HepG2 (cell line): ENCODE measurements around the gene KRT16. TPM values are rescaled to one million over a fixed set of nuclear protein-coding genes. Genes with fewer than 3 reads are reported as not detected.

Source experiments
- ARHGAP35 ChIP-seq: sonication (generic); formaldehyde crosslinking; IDR thresholded peaks from 2 replicates; pipeline ENCODE4 v1.9.0; 2022; ENCODE audit warnings: mild to moderate bottlenecking, inconsistent platforms, moderate library complexity, missing genetic modification reagents, borderline replicate concordance
- DNMT3B ChIP-seq: conservative IDR thresholded peaks from 2 replicates; pipeline ENCODE4 v1.6.1; 2016; ENCODE audit warnings: missing biosample characterization, control low read depth
- HMGA1 ChIP-seq: sonication (generic); formaldehyde crosslinking; conservative IDR thresholded peaks from 2 replicates; pipeline ENCODE4 v1.4.0; 2020; ENCODE audit warnings: missing genetic modification reagents
- HOXA7 ChIP-seq: sonication (generic); formaldehyde crosslinking; IDR thresholded peaks from 2 replicates; pipeline ENCODE4 v1.8.1; 2022; ENCODE audit warnings: mild to moderate bottlenecking, missing genetic modification reagents, moderate library complexity
- NFIC ChIP-seq: IDR thresholded peaks from 2 replicates; pipeline ENCODE4 v1.6.1; 2012; ENCODE audit warnings: mild to moderate bottlenecking, low read length, inconsistent platforms
- PAF1 ChIP-seq: IDR thresholded peaks from 2 replicates; pipeline ENCODE4 v1.6.1; 2016; ENCODE audit warnings: missing genetic modification reagents, missing compliant biosample characterization
- RAD21 ChIP-seq: fragments of 450-650 bp; formaldehyde crosslinking; IDR thresholded peaks from 2 replicates; pipeline ENCODE4 v1.5.0; 2020; ENCODE audit warnings: mild to moderate bottlenecking
- SAP130 ChIP-seq: IDR thresholded peaks from 2 replicates; pipeline ENCODE4 v1.6.1; 2016; ENCODE audit warnings: low read depth
- SIN3A ChIP-seq: IDR thresholded peaks from 2 replicates; pipeline ENCODE4 v1.6.1; 2011; ENCODE audit warnings: low read depth, mild to moderate bottlenecking, control low read depth, low read length, borderline replicate concordance
- SMARCC2 ChIP-seq: fragments of 450-650 bp; IDR thresholded peaks from 2 replicates; pipeline ENCODE4 v1.6.1; 2017; ENCODE audit warnings: antibody characterized with exemption, mild to moderate bottlenecking
- SMARCE1 ChIP-seq: fragments of 450-650 bp; IDR thresholded peaks from 2 replicates; pipeline ENCODE4 v1.6.1; 2017; ENCODE audit warnings: borderline replicate concordance
- TARDBP ChIP-seq: sonication (generic); formaldehyde crosslinking; IDR thresholded peaks from 2 replicates; pipeline ENCODE4 v1.8.0; 2022; ENCODE audit warnings: mild to moderate bottlenecking, missing genetic modification reagents
- ZMYM3 ChIP-seq: sonication (generic); formaldehyde crosslinking; IDR thresholded peaks from 2 replicates; pipeline ENCODE4 v1.5.1; 2020; ENCODE audit warnings: mild to moderate bottlenecking, missing genetic modification reagents
- ZNF12 ChIP-seq: sonication (generic); formaldehyde crosslinking; IDR thresholded peaks from 2 replicates; pipeline ENCODE4 v1.5.0; 2020; ENCODE audit warnings: missing genetic modification reagents
- ZNF292 ChIP-seq: sonication (generic); formaldehyde crosslinking; IDR thresholded peaks from 2 replicates; pipeline ENCODE4 v1.8.1; 2022; ENCODE audit warnings: mild to moderate bottlenecking, low read depth, missing genetic modification reagents, borderline replicate concordance
- ZNF7 ChIP-seq: IDR thresholded peaks from 2 replicates; pipeline ENCODE4 v1.6.1; 2016; ENCODE audit warnings: missing biosample characterization, missing genetic modification reagents
- ZNF709 ChIP-seq: sonication (generic); formaldehyde crosslinking; IDR thresholded peaks from 2 replicates; pipeline ENCODE4 v1.5.0; 2020; ENCODE audit warnings: mild to moderate bottlenecking, missing genetic modification reagents
- polyA plus RNA-seq, 8 experiments: library from polyadenylated mRNA; depleted of rRNA in 3 of 8; stranded (reverse) in 7 of 8; unstranded in 1 of 8; fragments of >200 nt; fragmentation: Illumina TruSeq in 4 of 8; extraction: Trizol in 4 of 8; gene quantifications; 2 replicates each; pipeline versions ENCODE4 v1.2.1 to v1.2.3, GENCODE V29; 2011 to 2016; ENCODE audit warnings: low read depth in 4 of 8, missing spikeins in 1 of 8, mixed read lengths in 1 of 8; ENCODE audit not compliant: insufficient read depth in 1 of 8
- total RNA-seq, 5 experiments: library from RNA; depleted of rRNA; stranded (reverse); fragments of >200 nt; fragmentation: Illumina TruSeq; extraction: Trizol; gene quantifications; 2 replicates each; pipeline ENCODE4 v1.2.3, GENCODE V29; 2016; ENCODE audit warnings: low read depth in 1 of 5
- TF ChIP-seq, protein P1 (sequence below): sonication (generic); formaldehyde crosslinking; IDR thresholded peaks from 2 replicates; pipeline ENCODE4 v1.4.0; 2020; ENCODE audit warnings: missing genetic modification reagents
- TF ChIP-seq, protein P2 (sequence below): sonication (generic); formaldehyde crosslinking; IDR thresholded peaks from 2 replicates; pipeline ENCODE4 v1.4.0; 2020; ENCODE audit warnings: missing genetic modification reagents, borderline replicate concordance
- TF ChIP-seq, protein P3 (sequence below): IDR thresholded peaks from 2 replicates; pipeline ENCODE4 v1.6.1; 2016; ENCODE audit warnings: missing compliant biosample characterization, missing genetic modification reagents, borderline replicate concordance
- TF ChIP-seq, protein P4 (sequence below): sonication (generic); formaldehyde crosslinking; IDR thresholded peaks from 2 replicates; pipeline ENCODE4 v1.8.1; 2023; ENCODE audit warnings: mild to moderate bottlenecking, missing genetic modification reagents
- TF ChIP-seq, protein P5 (sequence below): sonication (generic); formaldehyde crosslinking; IDR thresholded peaks from 2 replicates; pipeline ENCODE4 v1.5.0; 2020; ENCODE audit warnings: missing genetic modification reagents
- TF ChIP-seq, protein P6 (sequence below): sonication (generic); formaldehyde crosslinking; conservative IDR thresholded peaks from 2 replicates; pipeline ENCODE4 v1.8.0; 2022; ENCODE audit warnings: low read depth, missing genetic modification reagents

Gene KRT16
- total and polyA plus RNA-seq, 2 of the 13 experiments (the other 11 are each of a cell fraction or from before 2014, with no cell fraction given) = not detected

DNA sequence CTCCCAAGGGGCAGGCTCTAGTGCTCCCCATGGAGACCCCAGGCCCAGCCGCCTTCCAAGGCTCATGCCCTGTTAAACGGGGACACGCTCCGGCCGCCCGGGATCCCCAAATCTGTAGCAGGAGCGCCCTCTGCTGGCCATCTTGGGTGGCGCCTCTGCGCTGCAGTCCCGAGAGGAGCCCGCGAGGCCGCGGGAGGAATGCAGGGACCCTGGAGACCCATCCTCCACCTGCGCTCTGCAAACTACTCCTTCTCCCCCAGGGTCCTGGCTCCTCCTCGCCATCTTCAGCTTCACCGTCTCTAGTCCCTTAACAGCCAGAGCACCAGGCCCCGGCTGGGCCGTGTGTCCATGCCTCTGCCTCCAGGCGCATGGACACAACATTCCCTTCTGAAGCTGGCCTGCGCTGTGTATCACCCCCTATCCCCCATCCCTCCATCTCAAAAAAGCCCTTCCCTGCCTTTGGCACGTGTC, 35.4 kb upstream of the KRT16 start (continued):
- TF ChIP-seq SMARCC2 = no peak
- no peak for TF ChIP-seq ZNF709 (CRISPR knock-in tag)
- no peak for TF ChIP-seq HMGA1 (CRISPR knock-in tag)
- TF ChIP-seq SMARCE1 = no peak
- no peak for TF ChIP-seq SIN3A
- TF ChIP-seq SAP130 (CRISPR knock-in tag) = 0 out of 2 replicates have a peak, but pooled peaks have one; percentile 13
- 0 out of 2 replicates have a peak, but pooled peaks have one; percentile 14 for TF ChIP-seq ARHGAP35
- TF ChIP-seq, protein P1, sequence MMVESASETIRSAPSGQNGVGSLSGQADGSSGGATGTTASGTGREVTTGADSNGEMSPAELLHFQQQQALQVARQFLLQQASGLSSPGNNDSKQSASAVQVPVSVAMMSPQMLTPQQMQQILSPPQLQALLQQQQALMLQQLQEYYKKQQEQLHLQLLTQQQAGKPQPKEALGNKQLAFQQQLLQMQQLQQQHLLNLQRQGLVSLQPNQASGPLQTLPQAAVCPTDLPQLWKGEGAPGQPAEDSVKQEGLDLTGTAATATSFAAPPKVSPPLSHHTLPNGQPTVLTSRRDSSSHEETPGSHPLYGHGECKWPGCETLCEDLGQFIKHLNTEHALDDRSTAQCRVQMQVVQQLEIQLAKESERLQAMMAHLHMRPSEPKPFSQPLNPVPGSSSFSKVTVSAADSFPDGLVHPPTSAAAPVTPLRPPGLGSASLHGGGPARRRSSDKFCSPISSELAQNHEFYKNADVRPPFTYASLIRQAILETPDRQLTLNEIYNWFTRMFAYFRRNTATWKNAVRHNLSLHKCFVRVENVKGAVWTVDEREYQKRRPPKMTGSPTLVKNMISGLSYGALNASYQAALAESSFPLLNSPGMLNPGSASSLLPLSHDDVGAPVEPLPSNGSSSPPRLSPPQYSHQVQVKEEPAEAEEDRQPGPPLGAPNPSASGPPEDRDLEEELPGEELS (CRISPR knock-in tag) = no peak
- TF ChIP-seq, protein P2, sequence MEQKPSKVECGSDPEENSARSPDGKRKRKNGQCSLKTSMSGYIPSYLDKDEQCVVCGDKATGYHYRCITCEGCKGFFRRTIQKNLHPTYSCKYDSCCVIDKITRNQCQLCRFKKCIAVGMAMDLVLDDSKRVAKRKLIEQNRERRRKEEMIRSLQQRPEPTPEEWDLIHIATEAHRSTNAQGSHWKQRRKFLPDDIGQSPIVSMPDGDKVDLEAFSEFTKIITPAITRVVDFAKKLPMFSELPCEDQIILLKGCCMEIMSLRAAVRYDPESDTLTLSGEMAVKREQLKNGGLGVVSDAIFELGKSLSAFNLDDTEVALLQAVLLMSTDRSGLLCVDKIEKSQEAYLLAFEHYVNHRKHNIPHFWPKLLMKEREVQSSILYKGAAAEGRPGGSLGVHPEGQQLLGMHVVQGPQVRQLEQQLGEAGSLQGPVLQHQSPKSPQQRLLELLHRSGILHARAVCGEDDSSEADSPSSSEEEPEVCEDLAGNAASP (CRISPR knock-in tag) = peak; percentile 80
- TF ChIP-seq, protein P3, sequence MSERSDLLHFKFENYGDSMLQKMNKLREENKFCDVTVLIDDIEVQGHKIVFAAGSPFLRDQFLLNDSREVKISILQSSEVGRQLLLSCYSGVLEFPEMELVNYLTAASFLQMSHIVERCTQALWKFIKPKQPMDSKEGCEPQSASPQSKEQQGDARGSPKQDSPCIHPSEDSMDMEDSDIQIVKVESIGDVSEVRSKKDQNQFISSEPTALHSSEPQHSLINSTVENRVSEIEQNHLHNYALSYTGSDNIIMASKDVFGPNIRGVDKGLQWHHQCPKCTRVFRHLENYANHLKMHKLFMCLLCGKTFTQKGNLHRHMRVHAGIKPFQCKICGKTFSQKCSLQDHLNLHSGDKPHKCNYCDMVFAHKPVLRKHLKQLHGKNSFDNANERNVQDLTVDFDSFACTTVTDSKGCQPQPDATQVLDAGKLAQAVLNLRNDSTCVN = no peak
- TF ChIP-seq ZNF7 = peak; percentile 32; the same call in 1 of the 2 replicates
- no peak for TF ChIP-seq ZNF292
- TF ChIP-seq PAF1 (CRISPR knock-in tag) = no peak
- TF ChIP-seq, protein P4, sequence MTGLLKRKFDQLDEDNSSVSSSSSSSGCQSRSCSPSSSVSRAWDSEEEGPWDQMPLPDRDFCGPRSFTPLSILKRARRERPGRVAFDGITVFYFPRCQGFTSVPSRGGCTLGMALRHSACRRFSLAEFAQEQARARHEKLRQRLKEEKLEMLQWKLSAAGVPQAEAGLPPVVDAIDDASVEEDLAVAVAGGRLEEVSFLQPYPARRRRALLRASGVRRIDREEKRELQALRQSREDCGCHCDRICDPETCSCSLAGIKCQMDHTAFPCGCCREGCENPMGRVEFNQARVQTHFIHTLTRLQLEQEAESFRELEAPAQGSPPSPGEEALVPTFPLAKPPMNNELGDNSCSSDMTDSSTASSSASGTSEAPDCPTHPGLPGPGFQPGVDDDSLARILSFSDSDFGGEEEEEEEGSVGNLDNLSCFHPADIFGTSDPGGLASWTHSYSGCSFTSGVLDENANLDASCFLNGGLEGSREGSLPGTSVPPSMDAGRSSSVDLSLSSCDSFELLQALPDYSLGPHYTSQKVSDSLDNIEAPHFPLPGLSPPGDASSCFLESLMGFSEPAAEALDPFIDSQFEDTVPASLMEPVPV = no peak; the same call in 1 of the 2 replicates
- TF ChIP-seq HOXA7 (CRISPR knock-in tag) = no peak
- no peak for TF ChIP-seq DNMT3B
- no peak for TF ChIP-seq NFIC
- 0 out of 2 replicates have a peak, but pooled peaks have one; percentile 28 for TF ChIP-seq ZNF12 (CRISPR knock-in tag)
- TF ChIP-seq, protein P5, sequence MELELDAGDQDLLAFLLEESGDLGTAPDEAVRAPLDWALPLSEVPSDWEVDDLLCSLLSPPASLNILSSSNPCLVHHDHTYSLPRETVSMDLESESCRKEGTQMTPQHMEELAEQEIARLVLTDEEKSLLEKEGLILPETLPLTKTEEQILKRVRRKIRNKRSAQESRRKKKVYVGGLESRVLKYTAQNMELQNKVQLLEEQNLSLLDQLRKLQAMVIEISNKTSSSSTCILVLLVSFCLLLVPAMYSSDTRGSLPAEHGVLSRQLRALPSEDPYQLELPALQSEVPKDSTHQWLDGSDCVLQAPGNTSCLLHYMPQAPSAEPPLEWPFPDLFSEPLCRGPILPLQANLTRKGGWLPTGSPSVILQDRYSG (CRISPR knock-in tag) = no peak
- TF ChIP-seq RAD21 (CRISPR knock-in tag) = peak; percentile 94
- no peak for TF ChIP-seq TARDBP (CRISPR knock-in tag)
- 0 out of 2 replicates have a peak, but pooled peaks have one; percentile 36 for TF ChIP-seq ZMYM3 (CRISPR knock-in tag)
- TF ChIP-seq, protein P6, sequence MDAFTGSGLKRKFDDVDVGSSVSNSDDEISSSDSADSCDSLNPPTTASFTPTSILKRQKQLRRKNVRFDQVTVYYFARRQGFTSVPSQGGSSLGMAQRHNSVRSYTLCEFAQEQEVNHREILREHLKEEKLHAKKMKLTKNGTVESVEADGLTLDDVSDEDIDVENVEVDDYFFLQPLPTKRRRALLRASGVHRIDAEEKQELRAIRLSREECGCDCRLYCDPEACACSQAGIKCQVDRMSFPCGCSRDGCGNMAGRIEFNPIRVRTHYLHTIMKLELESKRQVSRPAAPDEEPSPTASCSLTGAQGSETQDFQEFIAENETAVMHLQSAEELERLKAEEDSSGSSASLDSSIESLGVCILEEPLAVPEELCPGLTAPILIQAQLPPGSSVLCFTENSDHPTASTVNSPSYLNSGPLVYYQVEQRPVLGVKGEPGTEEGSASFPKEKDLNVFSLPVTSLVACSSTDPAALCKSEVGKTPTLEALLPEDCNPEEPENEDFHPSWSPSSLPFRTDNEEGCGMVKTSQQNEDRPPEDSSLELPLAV (CRISPR knock-in tag) = no peak
